Smooth muscle cell (in vitro differentiated cells): ENCODE measurements around the gene FTH1. TPM values are rescaled to one million over a fixed set of nuclear protein-coding genes. Genes with fewer than 3 reads are reported as not detected.
A peak's percentile ranks its signal among the peaks of the same experiment; 100 is the strongest.

Experiments
- DNase-seq: peaks from one replicate; lab custom pipeline; 2025; ENCODE audit not compliant: unreplicated experiment; lab: John Stamatoyannopoulos, UW
- H2AFZ ChIP-seq: fragments of 200-600 bp; sonication (generic); 2 replicates; pipeline ENCODE4 v1.6.0; 2016; ENCODE audit warnings: antibody characterized with exemption, low read depth, mild to moderate bottlenecking
- H3F3A ChIP-seq: fragments of 200-600 bp; sonication (generic); 2 replicates; pipeline ENCODE4 v1.6.0; 2017; ENCODE audit warnings: antibody characterized with exemption, low read depth
- H3K27ac ChIP-seq: fragments of 200-600 bp; sonication (generic); 2 replicates; pipeline ENCODE4 v1.5.1; 2016; ENCODE audit warnings: low read depth, mild to moderate bottlenecking
- H3K27me3 ChIP-seq: fragments of 200-600 bp; sonication (generic); 2 replicates; pipeline ENCODE4 v1.6.1; 2016; ENCODE audit warnings: low read depth, mild to moderate bottlenecking
- H3K36me3 ChIP-seq: fragments of 200-600 bp; sonication (generic); 2 replicates; pipeline ENCODE4 v1.5.1; 2016; ENCODE audit warnings: low read depth
- H3K4me1 ChIP-seq: fragments of 200-600 bp; sonication (generic); 2 replicates; pipeline ENCODE4 v1.5.1; 2016; ENCODE audit warnings: low read depth
- H3K4me2 ChIP-seq: fragments of 200-600 bp; sonication (generic); 2 replicates; pipeline ENCODE4 v1.6.0; 2016; ENCODE audit warnings: mild to moderate bottlenecking
- H3K4me3 ChIP-seq: fragments of 200-600 bp; sonication (generic); 2 replicates; pipeline ENCODE4 v1.5.1; 2016; ENCODE audit warnings: mild to moderate bottlenecking
- H3K79me2 ChIP-seq: fragments of 200-600 bp; sonication (generic); 2 replicates; pipeline ENCODE4 v1.6.0; 2016; ENCODE audit warnings: low read depth, mild to moderate bottlenecking
- H3K9ac ChIP-seq: fragments of 200-600 bp; sonication (generic); 2 replicates; pipeline ENCODE4 v1.6.0; 2016; ENCODE audit warnings: low read depth
- H3K9me3 ChIP-seq: fragments of 200-600 bp; sonication (generic); replicated peaks from 2 replicates; pipeline ENCODE4 v1.5.1; 2016; ENCODE audit warnings: low read depth
- H4K20me1 ChIP-seq: fragments of 200-600 bp; sonication (generic); 2 replicates; pipeline ENCODE4 v1.6.0; 2016; ENCODE audit warnings: low read depth
- WGBS: methylation state at CpG from one replicate; pipeline ENCODE4 v1.1.7; 2016; ENCODE audit warnings: low lambda C conversion rate; 5-methylcytosine and 5-hydroxymethylcytosine counted together
- polyA plus RNA-seq: library from polyadenylated mRNA; unstranded; fragments of >200 nt; fragmentation: Nextera tagmentation; extraction: Ambion mirVana; gene quantifications from 2 replicates; pipeline ENCODE4 v1.2.1, GENCODE V29; 2016
- total RNA-seq: library from RNA; depleted of rRNA; stranded (reverse); fragments of >200 nt; gene quantifications from 2 replicates; pipeline ENCODE4 v1.2.3, GENCODE V29; 2014
- TF ChIP-seq, protein P1 (sequence below): fragments of 200-600 bp; sonication (generic); IDR thresholded peaks from 2 replicates; pipeline ENCODE4 v1.5.1; 2017; ENCODE audit warnings: borderline replicate concordance, mild to moderate bottlenecking, antibody characterized with exemption; ENCODE audit not compliant: insufficient read depth, poor library complexity, severe bottlenecking

FTH1 gene
- total and polyA plus RNA-seq, 2 experiments from 2014 or later, result 1,173 to 6,048 TPM

DNA sequence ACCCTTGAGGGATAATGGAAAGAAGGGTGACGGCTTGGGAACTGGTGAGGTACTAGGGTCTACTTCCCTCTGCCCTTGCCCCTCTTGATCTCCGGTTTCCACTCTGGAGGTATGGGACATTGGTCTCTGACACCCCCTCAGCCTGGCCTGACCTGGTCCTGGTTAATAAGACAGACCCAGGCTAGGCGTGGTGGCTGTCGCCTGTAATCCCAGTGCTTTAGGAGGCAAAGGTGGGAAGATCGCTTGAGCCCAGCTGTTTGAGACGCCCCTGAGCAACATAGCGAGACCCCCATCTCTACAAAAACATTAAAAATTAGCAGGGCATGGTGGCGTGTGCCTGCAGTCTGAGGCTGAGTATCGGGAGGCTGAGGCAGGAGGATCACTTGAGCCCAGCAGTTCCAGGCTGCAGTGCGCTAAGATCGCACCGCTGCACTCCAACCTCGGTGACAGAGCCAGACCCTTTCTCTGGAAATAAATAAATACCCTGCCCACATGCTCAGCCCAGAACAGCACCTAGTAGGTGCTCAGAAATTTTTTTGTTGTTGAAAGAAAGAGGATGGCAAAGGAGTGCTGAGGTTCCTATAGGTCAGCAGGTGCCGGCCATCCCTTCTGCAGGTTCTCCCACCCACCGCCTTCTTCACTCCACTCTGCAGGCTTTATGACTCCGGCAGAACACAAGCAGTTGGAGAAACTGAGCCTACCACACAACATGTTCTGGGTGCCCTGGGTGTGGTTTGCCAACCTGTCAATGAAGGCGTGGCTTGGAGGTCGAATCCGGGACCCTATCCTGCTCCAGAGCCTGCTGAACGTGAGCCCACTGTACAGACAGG lies 11.0 kb downstream of the FTH1 start:
- WGBS, result 92% methylated on average over 20 of the region's 20 CpGs
- H3K4me2 ChIP-seq, result peak overlapping the region; percentile 79
- no peak overlapping the region for H3K27ac ChIP-seq
- H3K4me3 ChIP-seq, result no peak overlapping the region
- peaks cover 14% of the 10 kb centered on the region for H3F3A ChIP-seq
- no peaks in the 10 kb centered on the region for H3K27me3 ChIP-seq
- no peaks in the 10 kb centered on the region for H3K36me3 ChIP-seq
- H3K79me2 ChIP-seq, result no peaks in the 10 kb centered on the region
- peaks cover 2% of the 10 kb centered on the region for H4K20me1 ChIP-seq
- H3K4me1 ChIP-seq, result peaks cover 7% of the 10 kb centered on the region
- no peaks in the 10 kb centered on the region for H3K9me3 ChIP-seq
- no peak for DNase-seq
- H2AFZ ChIP-seq, result no peak overlapping the region
- TF ChIP-seq, protein P1, sequence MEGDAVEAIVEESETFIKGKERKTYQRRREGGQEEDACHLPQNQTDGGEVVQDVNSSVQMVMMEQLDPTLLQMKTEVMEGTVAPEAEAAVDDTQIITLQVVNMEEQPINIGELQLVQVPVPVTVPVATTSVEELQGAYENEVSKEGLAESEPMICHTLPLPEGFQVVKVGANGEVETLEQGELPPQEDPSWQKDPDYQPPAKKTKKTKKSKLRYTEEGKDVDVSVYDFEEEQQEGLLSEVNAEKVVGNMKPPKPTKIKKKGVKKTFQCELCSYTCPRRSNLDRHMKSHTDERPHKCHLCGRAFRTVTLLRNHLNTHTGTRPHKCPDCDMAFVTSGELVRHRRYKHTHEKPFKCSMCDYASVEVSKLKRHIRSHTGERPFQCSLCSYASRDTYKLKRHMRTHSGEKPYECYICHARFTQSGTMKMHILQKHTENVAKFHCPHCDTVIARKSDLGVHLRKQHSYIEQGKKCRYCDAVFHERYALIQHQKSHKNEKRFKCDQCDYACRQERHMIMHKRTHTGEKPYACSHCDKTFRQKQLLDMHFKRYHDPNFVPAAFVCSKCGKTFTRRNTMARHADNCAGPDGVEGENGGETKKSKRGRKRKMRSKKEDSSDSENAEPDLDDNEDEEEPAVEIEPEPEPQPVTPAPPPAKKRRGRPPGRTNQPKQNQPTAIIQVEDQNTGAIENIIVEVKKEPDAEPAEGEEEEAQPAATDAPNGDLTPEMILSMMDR, result no peak
- no peak overlapping the region for H3K9ac ChIP-seq

DNA sequence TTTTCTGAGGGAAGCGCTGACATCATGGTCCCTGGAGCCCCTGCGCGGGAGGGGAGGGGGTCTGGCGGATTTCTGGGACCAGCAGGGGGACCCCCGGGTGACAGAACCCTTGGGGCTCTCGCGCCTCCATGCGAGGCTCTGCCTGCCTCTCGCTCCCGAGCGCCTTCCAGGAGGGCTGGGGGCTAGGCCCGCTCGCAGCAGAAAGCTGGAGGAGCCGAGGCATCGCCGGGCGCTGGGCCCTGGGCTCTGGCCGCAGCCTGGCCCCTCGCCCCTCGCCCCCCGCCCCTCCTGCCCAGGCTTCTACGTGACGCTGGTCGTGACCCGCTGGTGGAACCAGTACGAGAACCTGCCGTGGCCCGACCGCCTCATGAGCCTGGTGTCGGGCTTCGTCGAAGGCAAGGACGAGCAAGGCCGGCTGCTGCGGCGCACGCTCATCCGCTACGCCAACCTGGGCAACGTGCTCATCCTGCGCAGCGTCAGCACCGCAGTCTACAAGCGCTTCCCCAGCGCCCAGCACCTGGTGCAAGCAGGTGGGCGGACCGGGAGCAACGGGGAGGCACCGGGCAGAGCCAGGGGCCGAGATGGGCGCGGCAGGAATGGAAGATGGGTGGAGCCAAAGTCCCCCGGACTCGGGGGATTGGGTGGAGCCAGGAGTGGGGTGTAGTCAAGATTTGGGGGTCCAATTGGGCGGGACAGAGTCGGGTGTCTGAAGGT lies 11.9 kb downstream of the FTH1 start:
- H3K27ac ChIP-seq, result peak overlapping the region; percentile 48
- H3K4me3 ChIP-seq, result peak overlapping the region; percentile 34
- H3K9ac ChIP-seq, result peak overlapping the region; percentile 70
- H3K4me2 ChIP-seq, result peak overlapping the region; percentile 79
- H3K36me3 ChIP-seq, result no peaks in the 10 kb centered on the region
- peak overlapping the region; percentile 15 for H2AFZ ChIP-seq
- 7% methylated on average over 46 of the region's 56 CpGs for WGBS
- peaks cover 7% of the 10 kb centered on the region for H3K4me1 ChIP-seq
- H4K20me1 ChIP-seq, result no peaks in the 10 kb centered on the region
- no peaks in the 10 kb centered on the region for H3K27me3 ChIP-seq
- peaks cover 7% of the 10 kb centered on the region for H3F3A ChIP-seq
- no peaks in the 10 kb centered on the region for H3K9me3 ChIP-seq
- DNase-seq, result no peak
- H3K79me2 ChIP-seq, result no peaks in the 10 kb centered on the region
- TF ChIP-seq, protein P1, result no peak

DNA sequence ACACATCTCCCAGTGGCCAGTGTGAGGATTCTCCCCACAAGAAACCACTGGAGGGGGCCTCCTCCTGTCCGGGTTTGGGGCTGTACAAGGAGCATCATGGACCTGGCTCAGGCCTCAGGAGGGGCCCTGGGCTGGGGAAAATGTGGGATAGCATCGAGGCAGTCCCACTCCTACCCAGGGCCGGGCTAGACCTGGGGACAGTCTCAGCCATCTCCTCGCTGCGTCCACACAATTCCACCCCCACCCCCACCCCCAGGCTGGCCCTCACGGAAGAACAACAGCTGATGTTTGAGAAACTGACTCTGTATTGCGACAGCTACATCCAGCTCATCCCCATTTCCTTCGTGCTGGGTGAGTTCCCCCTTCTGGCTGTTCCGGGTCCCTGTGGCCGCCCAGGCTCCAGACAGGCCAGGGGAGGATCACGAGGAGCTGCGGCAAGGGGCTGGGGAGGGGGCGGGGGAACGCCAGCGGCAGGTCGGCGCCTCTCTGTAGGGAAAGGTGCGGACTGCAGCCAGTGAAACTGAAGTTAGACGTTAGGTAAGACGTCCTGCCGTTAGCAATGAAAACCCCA lies 12.5 kb downstream of the FTH1 start:
- TF ChIP-seq, protein P1, result no peak
- no peak for DNase-seq
- H3K36me3 ChIP-seq, result no peaks in the 10 kb centered on the region
- no peaks in the 10 kb centered on the region for H3K9me3 ChIP-seq
- H3K4me2 ChIP-seq, result peak overlapping the region; percentile 79
- no peaks in the 10 kb centered on the region for H4K20me1 ChIP-seq
- H2AFZ ChIP-seq, result peak overlapping the region; percentile 15
- H3K79me2 ChIP-seq, result no peaks in the 10 kb centered on the region
- H3K27me3 ChIP-seq, result no peaks in the 10 kb centered on the region
- peak overlapping the region; percentile 34 for H3K4me3 ChIP-seq
- peak overlapping the region; percentile 70 for H3K9ac ChIP-seq
- peaks cover 7% of the 10 kb centered on the region for H3F3A ChIP-seq
- peaks cover 7% of the 10 kb centered on the region for H3K4me1 ChIP-seq
- 6% methylated on average over 20 of the region's 21 CpGs for WGBS
- peak overlapping the region; percentile 48 for H3K27ac ChIP-seq
